HCT116 (cell line): ENCODE measurements around the gene ADCK1. TPM values are rescaled to one million over a fixed set of nuclear protein-coding genes. Genes with fewer than 3 reads are reported as not detected.

ENCODE experiments used
- ATAC-seq: fragments of 200-7000 bp; cut with Tn5 transposase; 2 replicates; pipeline ENCODE4 v1.9.1; 2020; ENCODE audit warnings: mild to moderate bottlenecking, moderate library complexity
- BruUV-seq: library from RNA; stranded (reverse); fragments of 400-500 nt; replicated peaks from 2 replicates; lab custom pipeline; 2021; lab: Mats Ljungman, UMichigan
- CTCF ChIA-PET: fragments of 300-600 bp; sonication (Branson Sonifier 250); formaldehyde crosslinking; loops from one replicate; lab custom pipeline; 2021; ENCODE audit warnings: antibody characterized with exemption; lab: Charles Lee
- POLR2A ChIA-PET: fragments of 300-600, 350-600 bp; sonication (Branson Sonifier 250); formaldehyde crosslinking; loops from one replicate; lab custom pipeline; 2021; ENCODE audit warnings: antibody characterized with exemption; lab: Charles Lee
- RAD21 ChIA-PET, 2 experiments: fragments of 300-600 bp; sonication (Branson Sonifier 250); formaldehyde crosslinking; loops; one replicate each; lab custom pipeline; 2023; ENCODE audit warnings: low total read pairs in 2 of 2; ENCODE audit not compliant: uncharacterized antibody in 2 of 2, unreplicated experiment in 2 of 2, low non-redundant PET in 1 of 2; lab: Charles Lee
- DNase-seq: peaks from one replicate; pipeline ENCODE4 v3.0.0-alpha.2; 2010; ENCODE audit warnings: low read depth, low spot score
- H2AFZ ChIP-seq: fragments of 200-600 bp; shearing (Covaris generic), sonication (generic); 2 replicates; pipeline ENCODE4 v1.6.1; 2017; ENCODE audit warnings: low read depth, mixed run types, mixed read lengths, antibody characterized with exemption, low read length; ENCODE audit not compliant: poor library complexity, severe bottlenecking
- H3K27ac ChIP-seq: 2 replicates; pipeline ENCODE4 v1.5.1; 2012; ENCODE audit warnings: low read depth, low read length
- H3K27me3 ChIP-seq: fragments of 200-600 bp; sonication (generic); 2 replicates; pipeline ENCODE4 v1.6.1; 2016; ENCODE audit warnings: mixed run types, low read length, mixed read lengths; ENCODE audit not compliant: insufficient read depth
- H3K36me3 ChIP-seq, 2 experiments: fragments of 200-500 bp in 1 of 2; fragments of 200-600 bp in 1 of 2; sonication (Bioruptor generic) in 1 of 2; sonication (generic) in 1 of 2; 2 replicates each; pipeline versions ENCODE4 v1.5.1 to v1.6.1; 2014 to 2016; ENCODE audit warnings: low read length in 2 of 2, inconsistent platforms in 1 of 2, mixed read lengths in 1 of 2, mixed run types in 1 of 2; ENCODE audit not compliant: insufficient read depth in 2 of 2, control insufficient read depth in 1 of 2
- H3K4me1 ChIP-seq, 2 experiments: fragments of 200-600 bp in 1 of 2; sonication (generic) in 1 of 2; 2 replicates each; pipeline versions ENCODE4 v1.5.1 to v1.6.1; 2012 to 2017; ENCODE audit warnings: low read length in 2 of 2, inconsistent platforms in 1 of 2, mild to moderate bottlenecking in 1 of 2, mixed read lengths in 1 of 2, mixed run types in 1 of 2, moderate library complexity in 1 of 2; ENCODE audit not compliant: insufficient read depth in 2 of 2, control insufficient read depth in 1 of 2
- H3K4me2 ChIP-seq: fragments of 200-600 bp; sonication (generic); 2 replicates; pipeline ENCODE4 v1.6.1; 2017; ENCODE audit warnings: mixed run types, low read length, mixed read lengths
- H3K4me3 ChIP-seq, 2 experiments: fragments of 200-600 bp in 1 of 2; sonication (generic) in 1 of 2; replicated peaks in 1 of 2; 2 replicates each; pipeline ENCODE4 v1.5.1; 2011 to 2016; ENCODE audit warnings: low read length in 2 of 2, control low read depth in 1 of 2, low read depth in 1 of 2, mild to moderate bottlenecking in 1 of 2, mixed read lengths in 1 of 2, mixed run types in 1 of 2
- H3K79me2 ChIP-seq: fragments of 200-600 bp; sonication (generic); 2 replicates; pipeline ENCODE4 v1.6.1; 2017; ENCODE audit warnings: mild to moderate bottlenecking, mixed run types, low read length, moderate library complexity, mixed read lengths; ENCODE audit not compliant: insufficient read depth
- H3K9ac ChIP-seq: fragments of 200-600 bp; sonication (generic); 2 replicates; pipeline ENCODE4 v1.6.1; 2016; ENCODE audit warnings: low read length, mixed read lengths
- H3K9me2 ChIP-seq: fragments of 200-600 bp; sonication (generic), shearing (Covaris generic); 2 replicates; pipeline ENCODE4 v1.6.1; 2017; ENCODE audit warnings: mixed run types, mild to moderate bottlenecking, moderate library complexity; ENCODE audit not compliant: insufficient read depth
- H3K9me3 ChIP-seq, 2 experiments: fragments of 200-500 bp in 1 of 2; fragments of 200-600 bp in 1 of 2; sonication (Bioruptor generic) in 1 of 2; sonication (generic) in 1 of 2; 2 replicates each; pipeline ENCODE4 v1.6.1; 2014 to 2017; ENCODE audit warnings: low read length in 2 of 2, mixed read lengths in 2 of 2, inconsistent platforms in 1 of 2, low read depth in 1 of 2, mild to moderate bottlenecking in 1 of 2, mixed run types in 1 of 2, moderate library complexity in 1 of 2; ENCODE audit not compliant: control insufficient read depth in 1 of 2, insufficient read depth in 1 of 2
- H4K20me1 ChIP-seq: fragments of 200-600 bp; sonication (generic), shearing (Covaris generic); 2 replicates; pipeline ENCODE4 v1.6.1; 2017; ENCODE audit warnings: mixed run types, mild to moderate bottlenecking, moderate library complexity; ENCODE audit not compliant: insufficient read depth
- EGR1 ChIP-seq: IDR thresholded peaks from 2 replicates; pipeline ENCODE4 v1.6.1; 2012; ENCODE audit warnings: low read depth
- ELF1 ChIP-seq: IDR thresholded peaks from 2 replicates; pipeline ENCODE4 v1.6.1; 2012; ENCODE audit warnings: low read depth, borderline replicate concordance
- EZH2phosphoT487 ChIP-seq: fragments of 200-600 bp; IDR thresholded peaks from 2 replicates; pipeline ENCODE4 v1.6.1; 2018; ENCODE audit warnings: antibody characterized with exemption, borderline replicate concordance
- POLR2A ChIP-seq: IDR thresholded peaks from 2 replicates; pipeline ENCODE4 v1.7.0; 2011; ENCODE audit warnings: borderline replicate concordance; ENCODE audit not compliant: insufficient read depth, insufficient read length; ENCODE audit errors: extremely low read depth
- SP1 ChIP-seq: IDR thresholded peaks from 2 replicates; pipeline ENCODE4 v1.6.1; 2012; ENCODE audit warnings: low read depth
- SRF ChIP-seq: IDR thresholded peaks from 2 replicates; pipeline ENCODE4 v1.6.1; 2012; ENCODE audit warnings: low read depth
- ZFX ChIP-seq: fragments of 450-650 bp; IDR thresholded peaks from 2 replicates; pipeline ENCODE4 v1.6.1; 2017
- intact Hi-C: fragments of 100-400 bp; cut with micrococcal nuclease; formaldehyde crosslinking; loops from 2 replicates; pipeline ENCODE4 v1.10.0; 2022
- total RNA-seq: library from RNA; stranded (reverse); gene quantifications from one replicate; pipeline ENCODE4 v1.2.1, GENCODE V29; 2021; ENCODE audit not compliant: unreplicated experiment
- TF ChIP-seq, protein P1 (sequence below): IDR thresholded peaks from 2 replicates; pipeline ENCODE4 v1.6.1; 2011; ENCODE audit warnings: mild to moderate bottlenecking, low read length, moderate library complexity; ENCODE audit not compliant: insufficient replicate concordance; ENCODE audit errors: extremely low read depth
- TF ChIP-seq, protein P2 (sequence below), 3 experiments: fragments of 200-600 bp in 1 of 3; sonication (generic) in 1 of 3; IDR thresholded peaks in 2 of 3; conservative IDR thresholded peaks in 1 of 3; 2 replicates each; pipeline ENCODE4 v1.5.1; 2012 to 2017; ENCODE audit warnings: low read depth in 2 of 3, low read length in 2 of 3, antibody characterized with exemption in 1 of 3, borderline replicate concordance in 1 of 3, control low read depth in 1 of 3, mild to moderate bottlenecking in 1 of 3, mixed read lengths in 1 of 3, mixed run types in 1 of 3, moderate library complexity in 1 of 3; ENCODE audit not compliant: insufficient read depth in 1 of 3
- TF ChIP-seq, protein P3 (sequence below): IDR thresholded peaks from 2 replicates; pipeline ENCODE4 v1.6.1; 2012

ADCK1 gene
- total RNA-seq, 1 experiment from 2014 or later, result 6.0 TPM

DNA sequence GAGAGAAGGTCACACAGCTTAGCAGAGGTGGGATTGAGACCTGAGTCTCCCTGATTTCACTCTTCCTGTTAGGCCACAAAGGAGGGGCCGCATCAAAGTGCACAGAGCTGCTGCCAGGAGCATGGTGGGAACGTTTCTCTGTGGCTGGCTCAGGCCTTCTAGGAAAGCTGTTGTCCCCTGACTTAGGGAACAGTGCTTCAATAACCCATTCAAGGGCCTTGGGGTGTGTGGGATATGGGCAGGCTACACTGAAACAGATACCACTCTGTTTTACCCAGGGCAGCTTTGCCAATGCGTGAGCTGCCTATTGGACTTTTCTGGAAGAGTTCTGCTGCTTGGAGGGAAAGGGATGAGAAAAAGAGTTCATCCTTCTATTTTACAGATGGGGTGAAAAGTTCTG, 110.0 kb downstream of the ADCK1 start:
- Histone ChIP-seq H3K9me2 (no peaks in the 10 kb centered on the region), H3K27ac (no peak overlapping the region), H3K4me3 (no peak overlapping the region), H4K20me1 (no peaks in the 10 kb centered on the region), H3K36me3 (no peaks in the 10 kb centered on the region), H3K79me2 (no peaks in the 10 kb centered on the region), H3K27me3 (no peaks in the 10 kb centered on the region), H3K9ac (no peak overlapping the region), H3K4me2 (no peak overlapping the region), H3K4me1 (no peaks in the 10 kb centered on the region), H3K9me3 (no peaks in the 10 kb centered on the region), H2AFZ (no peak overlapping the region)
- ChIA-PET RAD21 (no interaction called here), POLR2A (no interaction called here), CTCF (no interaction called here)
- intact Hi-C loops, result no loop called here
- DNase-seq (no peak), ATAC-seq (no peak)
- no TSS peak for BruUV-seq
- no peak for TF ChIP-seq EGR1
- TF ChIP-seq ELF1, result no peak
- TF ChIP-seq POLR2A, result no peak
- TF ChIP-seq, protein P1, sequence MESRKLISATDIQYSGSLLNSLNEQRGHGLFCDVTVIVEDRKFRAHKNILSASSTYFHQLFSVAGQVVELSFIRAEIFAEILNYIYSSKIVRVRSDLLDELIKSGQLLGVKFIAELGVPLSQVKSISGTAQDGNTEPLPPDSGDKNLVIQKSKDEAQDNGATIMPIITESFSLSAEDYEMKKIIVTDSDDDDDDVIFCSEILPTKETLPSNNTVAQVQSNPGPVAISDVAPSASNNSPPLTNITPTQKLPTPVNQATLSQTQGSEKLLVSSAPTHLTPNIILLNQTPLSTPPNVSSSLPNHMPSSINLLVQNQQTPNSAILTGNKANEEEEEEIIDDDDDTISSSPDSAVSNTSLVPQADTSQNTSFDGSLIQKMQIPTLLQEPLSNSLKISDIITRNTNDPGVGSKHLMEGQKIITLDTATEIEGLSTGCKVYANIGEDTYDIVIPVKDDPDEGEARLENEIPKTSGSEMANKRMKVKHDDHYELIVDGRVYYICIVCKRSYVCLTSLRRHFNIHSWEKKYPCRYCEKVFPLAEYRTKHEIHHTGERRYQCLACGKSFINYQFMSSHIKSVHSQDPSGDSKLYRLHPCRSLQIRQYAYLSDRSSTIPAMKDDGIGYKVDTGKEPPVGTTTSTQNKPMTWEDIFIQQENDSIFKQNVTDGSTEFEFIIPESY, result no peak
- TF ChIP-seq, protein P2, sequence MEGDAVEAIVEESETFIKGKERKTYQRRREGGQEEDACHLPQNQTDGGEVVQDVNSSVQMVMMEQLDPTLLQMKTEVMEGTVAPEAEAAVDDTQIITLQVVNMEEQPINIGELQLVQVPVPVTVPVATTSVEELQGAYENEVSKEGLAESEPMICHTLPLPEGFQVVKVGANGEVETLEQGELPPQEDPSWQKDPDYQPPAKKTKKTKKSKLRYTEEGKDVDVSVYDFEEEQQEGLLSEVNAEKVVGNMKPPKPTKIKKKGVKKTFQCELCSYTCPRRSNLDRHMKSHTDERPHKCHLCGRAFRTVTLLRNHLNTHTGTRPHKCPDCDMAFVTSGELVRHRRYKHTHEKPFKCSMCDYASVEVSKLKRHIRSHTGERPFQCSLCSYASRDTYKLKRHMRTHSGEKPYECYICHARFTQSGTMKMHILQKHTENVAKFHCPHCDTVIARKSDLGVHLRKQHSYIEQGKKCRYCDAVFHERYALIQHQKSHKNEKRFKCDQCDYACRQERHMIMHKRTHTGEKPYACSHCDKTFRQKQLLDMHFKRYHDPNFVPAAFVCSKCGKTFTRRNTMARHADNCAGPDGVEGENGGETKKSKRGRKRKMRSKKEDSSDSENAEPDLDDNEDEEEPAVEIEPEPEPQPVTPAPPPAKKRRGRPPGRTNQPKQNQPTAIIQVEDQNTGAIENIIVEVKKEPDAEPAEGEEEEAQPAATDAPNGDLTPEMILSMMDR (IDR thresholded peaks at IDR 0.05 in 2 of 3, conservative IDR thresholded peaks at IDR 0.05 in 1 of 3; ENCODE audit: borderline replicate concordance in 1 of 3, insufficient read depth in 1 of 3, low read depth in 2 of 3, low read length in 2 of 3), result no peak
- no peak for TF ChIP-seq SP1
- TF ChIP-seq SRF, result no peak
- TF ChIP-seq ZFX, result no peak
- TF ChIP-seq, protein P3, sequence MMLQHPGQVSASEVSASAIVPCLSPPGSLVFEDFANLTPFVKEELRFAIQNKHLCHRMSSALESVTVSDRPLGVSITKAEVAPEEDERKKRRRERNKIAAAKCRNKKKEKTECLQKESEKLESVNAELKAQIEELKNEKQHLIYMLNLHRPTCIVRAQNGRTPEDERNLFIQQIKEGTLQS, result no peak
- TF ChIP-seq EZH2phosphoT487, result no peak
